ENCODE measurements around the gene CRTAC1. TPM values are rescaled to one million over a fixed set of nuclear protein-coding genes. Genes with fewer than 3 reads are reported as not detected.

Gene CRTAC1
- 0.96 to 1.7 TPM (median 1.4 TPM) in 5 replicates for total RNA-seq (2022; extraction: Qiagen RNA extraction; ENCODE audit: low read depth)

GRCh38 chr10:98030093-98030821 is at the start of gene CRTAC1:
Gene CRTAC1 (minus strand): TSS chr10:98030621. CDS start chr10:98030472, 149 bp downstream.

GRCh38 chr10:97849687-97850402 is 180.6 kb downstream of the CRTAC1 start, which contains the start of gene GOLGA7B:
Gene GOLGA7B (plus strand): TSS chr10:97849843. CDS start chr10:97850304, 461 bp downstream.

Other genes with a start within 250 kb of the CRTAC1 start
- gene GOLGA7B, start 180.8 kb downstream of the CRTAC1 start, total RNA-seq (2022; extraction: Qiagen RNA extraction; ENCODE audit: low read depth): 3.6 to 6.0 TPM (median 4.7 TPM) in 5 replicates
- gene R3HCC1L, start 104.0 kb upstream of the CRTAC1 start, total RNA-seq (2022; extraction: Qiagen RNA extraction; ENCODE audit: low read depth): 14.7 to 17.7 TPM (median 15.6 TPM) in 5 replicates
- gene LOXL4, start 237.6 kb upstream of the CRTAC1 start, total RNA-seq (2022; extraction: Qiagen RNA extraction; ENCODE audit: low read depth): 1.2 to 1.5 TPM (median 1.3 TPM) in 5 replicates